CD4-positive, alpha-beta memory T cell (primary cell): ENCODE measurements around the gene B3GNT8. TPM values are rescaled to one million over a fixed set of nuclear protein-coding genes. Genes with fewer than 3 reads are reported as not detected.

ENCODE experiments used
- CTCF ChIA-PET: fragments of 350-600 bp; sonication (Branson Sonifier 250); formaldehyde crosslinking; loops from one replicate; lab custom pipeline; 2021; ENCODE audit warnings: inconsistent platforms; ENCODE audit not compliant: partially characterized antibody; lab: Charles Lee
- POLR2A ChIA-PET: fragments of 350-600 bp; sonication (Branson Sonifier 250); formaldehyde crosslinking; loops from one replicate; lab custom pipeline; 2021; ENCODE audit not compliant: partially characterized antibody; lab: Charles Lee
- DNase-seq, 5 donors: peaks; one replicate each; pipeline versions ENCODE4 v3.0.0 to v3.0.0-alpha.2; 2020 to 2022; ENCODE audit warnings: mixed read lengths in 1 of 5
- H3K27ac ChIP-seq: one replicate; pipeline ENCODE4 v1.7.0; 2013; ENCODE audit warnings: low read depth, low read length
- H3K27me3 ChIP-seq: 2 replicates; pipeline ENCODE4 v1.7.0; 2013; ENCODE audit warnings: mild to moderate bottlenecking, low read length, moderate library complexity; ENCODE audit not compliant: insufficient read depth
- H3K36me3 ChIP-seq: 2 replicates; pipeline ENCODE4 v1.7.0; 2013; ENCODE audit warnings: mild to moderate bottlenecking, low read length, moderate library complexity; ENCODE audit not compliant: insufficient read depth
- H3K4me1 ChIP-seq: 2 replicates; pipeline ENCODE4 v1.7.0; 2013; ENCODE audit warnings: mild to moderate bottlenecking, low read length, moderate library complexity; ENCODE audit not compliant: insufficient read depth
- H3K4me3 ChIP-seq, 2 donors: one replicate each; pipeline ENCODE4 v1.7.0; 2013; ENCODE audit warnings: low read length in 2 of 2, mild to moderate bottlenecking in 1 of 2
- H3K9me3 ChIP-seq, 2 donors: one replicate each; pipeline ENCODE4 v1.7.0; 2013; ENCODE audit warnings: low read length in 2 of 2, control low read depth in 1 of 2; ENCODE audit not compliant: control insufficient read depth in 1 of 2
- H3K27ac Mint-ChIP-seq, 7 donors: one replicate each; pipeline ENCODE4 v1.8.0; 2020 to 2021; ENCODE audit warnings: mixed read lengths in 7 of 7, mild to moderate bottlenecking in 6 of 7, inconsistent platforms in 3 of 7, moderate library complexity in 3 of 7
- H3K27me3 Mint-ChIP-seq, 2 donors: one replicate each; pipeline ENCODE4 v1.8.0; 2020 to 2021; ENCODE audit warnings: mixed read lengths in 2 of 2
- H3K36me3 Mint-ChIP-seq, 2 donors: one replicate each; pipeline ENCODE4 v1.8.0; 2020 to 2021; ENCODE audit warnings: mixed read lengths in 2 of 2, inconsistent platforms in 1 of 2, mild to moderate bottlenecking in 1 of 2
- H3K4me1 Mint-ChIP-seq, 4 donors: one replicate each; pipeline ENCODE4 v1.8.0; 2020 to 2021; ENCODE audit warnings: mixed read lengths in 4 of 4, mild to moderate bottlenecking in 1 of 4
- H3K4me3 Mint-ChIP-seq, 8 donors: one replicate each; pipeline ENCODE4 v1.8.0; 2020 to 2021; ENCODE audit warnings: mixed read lengths in 8 of 8, mild to moderate bottlenecking in 7 of 8, moderate library complexity in 6 of 8, inconsistent platforms in 3 of 8
- H3K9me3 Mint-ChIP-seq, 8 donors: one replicate each; pipeline ENCODE4 v1.8.0; 2020 to 2021; ENCODE audit warnings: mixed read lengths in 8 of 8, mild to moderate bottlenecking in 5 of 8, inconsistent platforms in 3 of 8, moderate library complexity in 1 of 8
- intact Hi-C: fragments of 100-400 bp; cut with micrococcal nuclease; formaldehyde crosslinking; loops from one replicate; pipeline ENCODE4 v1.15.1; 2023
- polyA plus RNA-seq, 2 donors: library from polyadenylated mRNA; unstranded; fragments of 300-500 nt; fragmentation: Illumina TruSeq; gene quantifications; one replicate each; pipeline ENCODE4 v1.2.3, GENCODE V29; 2021
- total RNA-seq, 2 experiments: library from RNA; stranded (reverse); gene quantifications; one replicate each; pipeline ENCODE4 v1.2.3, GENCODE V29; 2021

Gene B3GNT8
- total and polyA plus RNA-seq, 4 experiments from 2014 or later, result 0.64 to 7.1 (median 3.0) TPM

GRCh38 chr19:41424335-41425173, 2.6 kb downstream of the B3GNT8 start:
- H3K36me3 ChIP-seq, result peaks cover 29% of the 10 kb centered on the region
- H3K9me3 ChIP-seq, result no peaks in the 10 kb centered on the region
- H3K27me3 Mint-ChIP-seq, result no peaks in the 10 kb centered on the region
- H3K27ac Mint-ChIP-seq, result peak overlapping the region in 5 of 7 donors; percentile 6 to 87 (median 32)
- ChIA-PET POLR2A (interaction anchor here (0.7 kb wide), 2 partner anchors 61 to 160 kb away, joined by 3 to 4 read pairs; partner anchors contain the start of gene B9D2), CTCF (interaction anchor here (1.2 to 1.8 kb wide), 2 partner anchors 25 to 162 kb away, joined by 3 to 7 read pairs; no protein-coding TSS in a partner anchor)
- no peaks in the 10 kb centered on the region for H3K9me3 Mint-ChIP-seq
- H3K27me3 ChIP-seq, result no peaks in the 10 kb centered on the region
- intact Hi-C loops, result no loop called here
- H3K4me1 Mint-ChIP-seq, result peaks cover 15 to 44% (median 28%) of the 10 kb centered on the region in 4 donors
- no peak for DNase-seq
- peaks cover 19 to 63% of the 10 kb centered on the region in 2 donors for H3K36me3 Mint-ChIP-seq
- H3K4me3 Mint-ChIP-seq, result peak overlapping the region in 5 of 8 donors; percentile 20 to 61 (median 46)
- peaks cover 31% of the 10 kb centered on the region for H3K4me1 ChIP-seq
- H3K4me3 ChIP-seq, result no peak overlapping the region
- H3K27ac ChIP-seq, result peak overlapping the region; percentile 9

DNA sequence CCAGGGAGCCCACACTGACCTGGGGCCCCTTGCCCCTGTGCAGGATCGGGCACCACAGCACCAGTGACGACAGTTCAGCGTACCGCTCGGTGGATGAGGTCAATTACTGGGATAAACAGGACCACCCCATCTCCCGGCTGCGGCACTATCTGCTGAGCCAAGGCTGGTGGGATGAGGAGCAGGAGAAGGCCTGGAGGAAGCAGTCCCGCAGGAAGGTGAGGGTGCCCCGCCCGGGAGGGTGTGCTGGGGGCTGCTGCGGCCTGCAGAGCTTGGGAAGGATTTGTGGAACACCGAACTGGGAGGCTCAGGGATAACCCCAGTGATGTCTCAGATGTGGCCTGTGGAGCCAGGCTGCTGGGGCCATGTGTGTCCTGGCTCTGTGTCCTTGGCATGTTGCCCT, 4.2 kb downstream of the B3GNT8 start:
- no peaks in the 10 kb centered on the region for H3K9me3 Mint-ChIP-seq
- Histone ChIP-seq H3K9me3 (no peaks in the 10 kb centered on the region), H3K4me3 (no peak overlapping the region), H3K4me1 (peaks cover 18% of the 10 kb centered on the region), H3K36me3 (peaks cover 42% of the 10 kb centered on the region), H3K27ac (no peak overlapping the region), H3K27me3 (no peaks in the 10 kb centered on the region)
- peaks cover 27 to 73% of the 10 kb centered on the region in 2 donors for H3K36me3 Mint-ChIP-seq
- peaks cover 9 to 29% (median 17%) of the 10 kb centered on the region in 4 donors for H3K4me1 Mint-ChIP-seq
- CTCF ChIA-PET, result no interaction called here
- POLR2A ChIA-PET, result no interaction called here
- no peak overlapping the region for H3K4me3 Mint-ChIP-seq
- H3K27ac Mint-ChIP-seq, result peak overlapping the region in 1 of 7 donors; percentile 6
- no peaks in the 10 kb centered on the region for H3K27me3 Mint-ChIP-seq
- intact Hi-C loops, result no loop called here
- no peak for DNase-seq

DNA sequence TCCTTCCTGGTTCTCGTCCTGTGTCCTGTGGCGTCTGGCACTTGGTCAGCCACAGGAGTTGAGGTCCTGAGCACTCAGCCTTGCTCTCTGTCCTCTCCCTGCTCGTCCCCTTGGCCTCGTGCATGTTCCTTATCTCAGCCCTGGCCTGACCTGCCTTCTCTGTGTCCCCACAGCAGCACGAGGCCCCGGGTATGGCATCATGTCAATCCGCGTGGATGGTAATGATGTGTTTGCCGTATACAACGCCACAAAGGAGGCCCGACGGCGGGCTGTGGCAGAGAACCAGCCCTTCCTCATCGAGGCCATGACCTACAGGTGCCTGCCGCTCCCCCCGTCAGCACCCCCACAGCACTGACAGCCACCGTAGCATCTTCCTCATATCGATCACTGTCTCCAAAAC, 4.7 kb downstream of the B3GNT8 start:
- Mint-ChIP-seq H3K4me1 (peaks cover 4 to 24% (median 13%) of the 10 kb centered on the region in 4 donors), H3K27me3 (no peaks in the 10 kb centered on the region), H3K27ac (peak overlapping the region in 1 of 7 donors; percentile 6), H3K9me3 (no peaks in the 10 kb centered on the region), H3K36me3 (peaks cover 27 to 71% of the 10 kb centered on the region in 2 donors), H3K4me3 (no peak overlapping the region)
- H3K27ac ChIP-seq, result no peak overlapping the region
- H3K9me3 ChIP-seq, result no peaks in the 10 kb centered on the region
- H3K4me1 ChIP-seq, result peaks cover 15% of the 10 kb centered on the region
- ChIA-PET CTCF (no interaction called here), POLR2A (no interaction called here)
- intact Hi-C loops, result no loop called here
- no peaks in the 10 kb centered on the region for H3K27me3 ChIP-seq
- no peak for DNase-seq
- H3K4me3 ChIP-seq, result no peak overlapping the region
- H3K36me3 ChIP-seq, result peaks cover 43% of the 10 kb centered on the region

DNA sequence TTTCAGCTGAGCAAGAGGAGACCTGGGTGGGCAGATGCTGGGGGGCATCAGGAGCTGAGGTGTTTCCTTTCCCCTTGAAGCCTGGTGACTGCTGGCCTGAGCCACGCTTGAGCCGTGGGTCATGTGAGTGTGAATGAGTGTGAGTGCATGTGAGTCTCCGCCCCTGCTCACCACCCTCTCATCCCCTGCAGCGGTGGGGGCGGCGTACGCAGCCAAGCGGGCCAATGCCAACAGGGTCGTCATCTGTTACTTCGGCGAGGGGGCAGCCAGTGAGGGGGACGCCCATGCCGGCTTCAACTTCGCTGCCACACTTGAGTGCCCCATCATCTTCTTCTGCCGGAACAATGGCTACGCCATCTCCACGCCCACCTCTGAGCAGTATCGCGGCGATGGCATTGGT, 5.2 kb downstream of the B3GNT8 start:
- H3K27ac Mint-ChIP-seq, result peak overlapping the region in 1 of 7 donors; percentile 88
- H3K36me3 Mint-ChIP-seq, result peaks cover 31 to 72% of the 10 kb centered on the region in 2 donors

DNA sequence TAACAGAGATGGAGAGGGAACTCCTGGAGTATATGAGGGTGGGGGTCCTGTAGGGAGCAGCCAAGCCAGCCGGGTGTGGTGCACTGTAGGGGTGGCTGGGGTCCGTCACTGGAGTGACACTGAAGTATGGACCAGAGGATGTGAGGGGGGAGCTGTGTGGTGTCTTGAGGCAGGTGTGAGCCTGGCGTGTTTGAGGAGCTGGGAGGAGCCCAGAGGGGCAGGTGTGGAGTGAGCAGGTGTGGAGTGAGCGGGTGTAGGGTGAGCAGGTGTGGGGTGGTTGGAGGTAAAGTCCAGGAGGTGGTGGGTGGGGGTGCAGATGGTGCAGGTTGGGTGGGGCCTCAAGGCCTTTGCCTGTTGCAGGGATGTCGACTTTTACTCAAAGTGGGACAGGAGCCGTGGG, 5.9 kb downstream of the B3GNT8 start:
- no peaks in the 10 kb centered on the region for H3K9me3 ChIP-seq
- H3K27ac ChIP-seq, result no peak overlapping the region
- ChIA-PET CTCF (no interaction called here), POLR2A (interaction anchor here (1.3 kb wide), 1 partner anchor 13 kb away, joined by 4 read pairs; no protein-coding TSS in a partner anchor)
- peaks cover 55% of the 10 kb centered on the region for H3K36me3 ChIP-seq
- H3K27me3 Mint-ChIP-seq, result no peaks in the 10 kb centered on the region
- H3K9me3 Mint-ChIP-seq, result no peaks in the 10 kb centered on the region
- H3K36me3 Mint-ChIP-seq, result peaks cover 31 to 68% of the 10 kb centered on the region in 2 donors
- H3K4me3 ChIP-seq, result no peak overlapping the region
- no peak overlapping the region for H3K4me3 Mint-ChIP-seq
- H3K4me1 ChIP-seq, result peaks cover 10% of the 10 kb centered on the region
- H3K27me3 ChIP-seq, result no peaks in the 10 kb centered on the region
- intact Hi-C loops, result no loop called here
- DNase-seq, result no peak
- H3K4me1 Mint-ChIP-seq, result peaks cover 4 to 17% (median 8%) of the 10 kb centered on the region in 4 donors
- H3K27ac Mint-ChIP-seq, result peak overlapping the region in 2 of 7 donors; percentile 6 to 78

More for the DNA sequence above, 5.2 kb downstream of the B3GNT8 start:
- intact Hi-C loops, result no loop called here
- Histone ChIP-seq H3K27ac (no peak overlapping the region), H3K36me3 (peaks cover 48% of the 10 kb centered on the region), H3K9me3 (no peaks in the 10 kb centered on the region), H3K4me1 (peaks cover 12% of the 10 kb centered on the region), H3K27me3 (no peaks in the 10 kb centered on the region), H3K4me3 (no peak overlapping the region)
- H3K4me1 Mint-ChIP-seq, result peaks cover 4 to 22% (median 11%) of the 10 kb centered on the region in 4 donors
- no peak for DNase-seq
- no peaks in the 10 kb centered on the region for H3K27me3 Mint-ChIP-seq
- ChIA-PET CTCF (no interaction called here), POLR2A (no interaction called here)
- peak overlapping the region in 1 of 8 donors; percentile 34 for H3K4me3 Mint-ChIP-seq
- H3K9me3 Mint-ChIP-seq, result no peaks in the 10 kb centered on the region

DNA sequence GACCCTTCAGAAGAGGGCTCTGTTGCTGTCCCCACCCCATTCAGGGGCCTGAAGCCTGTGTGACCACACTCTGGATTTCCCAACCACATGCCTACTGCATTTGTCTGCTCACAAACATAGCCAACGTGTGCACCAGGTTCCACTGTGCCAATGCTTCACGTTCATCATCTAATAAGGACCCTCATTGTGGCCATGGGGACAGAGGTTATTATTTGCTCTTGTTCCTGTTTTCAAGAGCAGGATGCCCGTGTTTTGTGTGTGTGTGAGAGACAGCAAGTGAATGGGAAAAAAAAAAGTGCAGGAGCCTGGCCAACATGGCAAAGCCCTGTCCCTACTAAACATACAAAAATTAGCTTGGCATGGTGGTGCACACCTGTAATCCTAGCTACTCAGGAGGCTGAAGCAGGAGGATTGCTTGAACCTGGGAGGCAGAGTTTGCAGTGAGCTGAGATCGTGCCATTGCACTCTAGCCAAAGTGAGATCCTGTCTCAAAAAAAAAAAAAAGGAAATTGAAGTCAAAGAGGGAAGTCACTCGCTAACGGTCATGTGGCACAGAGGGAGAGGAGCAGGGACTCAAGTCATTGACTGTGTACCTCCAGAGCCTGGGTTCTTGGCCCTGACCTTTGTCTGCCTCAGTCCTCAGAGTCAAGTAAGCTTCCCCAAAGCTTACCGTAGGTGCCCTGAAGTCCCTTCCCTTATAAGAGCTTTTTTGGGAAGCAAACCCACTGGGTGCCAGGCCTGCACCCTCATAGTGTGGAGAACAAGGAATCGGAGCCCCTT, 6.9 kb downstream of the B3GNT8 start:
- H3K4me1 Mint-ChIP-seq, result peaks cover 1 to 11% (median 4%) of the 10 kb centered on the region in 4 donors
- Histone ChIP-seq H3K27ac (no peak overlapping the region), H3K4me3 (no peak overlapping the region), H3K27me3 (no peaks in the 10 kb centered on the region), H3K36me3 (peaks cover 59% of the 10 kb centered on the region), H3K4me1 (peaks cover 9% of the 10 kb centered on the region), H3K9me3 (no peaks in the 10 kb centered on the region)
- ChIA-PET CTCF (interaction anchor here (1.1 kb wide), 1 partner anchor 11 kb away, joined by 4 read pairs; no protein-coding TSS in a partner anchor), POLR2A (interaction anchor here (0.6 to 1.3 kb wide), 3 partner anchors 11 to 63 kb away, joined by 4 read pairs; no protein-coding TSS in a partner anchor)
- H3K27ac Mint-ChIP-seq, result peak overlapping the region in 1 of 7 donors; percentile 36
- no peak for DNase-seq
- no peak overlapping the region for H3K4me3 Mint-ChIP-seq
- H3K27me3 Mint-ChIP-seq, result no peaks in the 10 kb centered on the region
- intact Hi-C loops, result no loop called here
- H3K9me3 Mint-ChIP-seq, result no peaks in the 10 kb centered on the region
- peaks cover 31 to 67% of the 10 kb centered on the region in 2 donors for H3K36me3 Mint-ChIP-seq
